Spleen (tissue), 7 donors: Measurements from ENCODE around the gene ATXN1.

Experiments
- POLR2A ChIP-seq, 3 donors: fragments of 450-650 bp; IDR thresholded peaks; one replicate each; pipeline ENCODE4 v1.5.1; 2017; ENCODE audit warnings: antibody characterized with exemption in 3 of 3, mild to moderate bottlenecking in 1 of 3
- POLR2AphosphoS5 ChIP-seq, 3 donors: sonication (generic); formaldehyde crosslinking; IDR thresholded peaks; one replicate each; pipeline ENCODE4 v1.5.1; 2017; ENCODE audit warnings: antibody characterized with exemption in 3 of 3
- TF ChIP-seq, protein P1 (sequence below), 11 experiments: fragments of 200-600 bp in 7 of 11; fragments of 450-650 bp in 4 of 11; sonication (generic) in 4 of 11; IDR thresholded peaks in 8 of 11; conservative IDR thresholded peaks in 3 of 11; 1 replicate in 7 of 11; 2 replicates in 4 of 11; pipeline versions ENCODE4 v1.4.0 to v1.8.0; 2016 to 2021; ENCODE audit warnings: antibody characterized with exemption in 11 of 11, inconsistent platforms in 4 of 11, mild to moderate bottlenecking in 1 of 11
- donor health status: DM: no; HTN: no; CAD: no; lungs with moderate emphysema.
- donor health status: DM: no; HTN: no; CAD: no.
- donor health status: DM: no; HTN: no; CAD: no.

DNA sequence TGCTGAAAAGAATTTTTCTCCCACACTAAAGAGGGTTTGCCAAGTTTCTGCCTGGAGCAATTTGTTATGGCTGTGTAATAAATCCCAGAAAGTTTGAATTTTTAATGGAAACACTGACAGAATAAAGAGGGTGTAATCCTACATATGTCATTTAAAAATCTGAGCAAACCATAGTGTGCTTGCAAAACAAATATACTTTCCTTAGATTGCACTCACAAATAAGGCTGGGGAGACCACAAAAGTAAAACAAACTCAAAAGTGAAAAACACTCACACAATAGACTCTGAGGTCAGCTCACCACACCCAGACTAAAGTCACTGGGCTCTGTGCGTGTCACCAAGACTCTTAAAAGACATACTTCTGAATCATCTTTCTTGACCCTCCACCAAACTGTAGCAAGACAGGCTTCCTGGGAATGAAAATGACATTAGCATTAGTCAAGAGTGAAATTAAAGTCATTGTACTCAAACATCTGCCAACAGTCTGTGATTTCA lies 4.8 kb upstream of the ATXN1 start:
- TF ChIP-seq, protein P1, sequence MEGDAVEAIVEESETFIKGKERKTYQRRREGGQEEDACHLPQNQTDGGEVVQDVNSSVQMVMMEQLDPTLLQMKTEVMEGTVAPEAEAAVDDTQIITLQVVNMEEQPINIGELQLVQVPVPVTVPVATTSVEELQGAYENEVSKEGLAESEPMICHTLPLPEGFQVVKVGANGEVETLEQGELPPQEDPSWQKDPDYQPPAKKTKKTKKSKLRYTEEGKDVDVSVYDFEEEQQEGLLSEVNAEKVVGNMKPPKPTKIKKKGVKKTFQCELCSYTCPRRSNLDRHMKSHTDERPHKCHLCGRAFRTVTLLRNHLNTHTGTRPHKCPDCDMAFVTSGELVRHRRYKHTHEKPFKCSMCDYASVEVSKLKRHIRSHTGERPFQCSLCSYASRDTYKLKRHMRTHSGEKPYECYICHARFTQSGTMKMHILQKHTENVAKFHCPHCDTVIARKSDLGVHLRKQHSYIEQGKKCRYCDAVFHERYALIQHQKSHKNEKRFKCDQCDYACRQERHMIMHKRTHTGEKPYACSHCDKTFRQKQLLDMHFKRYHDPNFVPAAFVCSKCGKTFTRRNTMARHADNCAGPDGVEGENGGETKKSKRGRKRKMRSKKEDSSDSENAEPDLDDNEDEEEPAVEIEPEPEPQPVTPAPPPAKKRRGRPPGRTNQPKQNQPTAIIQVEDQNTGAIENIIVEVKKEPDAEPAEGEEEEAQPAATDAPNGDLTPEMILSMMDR (IDR thresholded peaks at IDR 0.05 in 8 of 11, conservative IDR thresholded peaks at IDR 0.05 in 3 of 11), result no peak
- no peak for TF ChIP-seq POLR2A (IDR thresholded peaks at IDR 0.05)
- no peak for TF ChIP-seq POLR2AphosphoS5 (IDR thresholded peaks at IDR 0.05)
